HL-60 (cell line): ENCODE results near the gene SARS2.

Source experiments
- GABPA ChIP-seq: IDR thresholded peaks from 2 replicates; pipeline ENCODE4 v1.6.1; 2012; ENCODE audit warnings: low read depth
- POLR2AphosphoS5 ChIP-seq: IDR thresholded peaks from 2 replicates; pipeline ENCODE4 v1.6.1; 2012; ENCODE audit warnings: low read depth
- TF ChIP-seq, protein P1 (sequence below): IDR thresholded peaks from one replicate; pipeline ENCODE4 v1.5.1; 2011; ENCODE audit warnings: low read length, control low read depth, inconsistent platforms; ENCODE audit not compliant: insufficient read depth

GRCh38 chr19:38974624-38975213, 44.2 kb upstream of the SARS2 start:
- TF ChIP-seq, protein P1, sequence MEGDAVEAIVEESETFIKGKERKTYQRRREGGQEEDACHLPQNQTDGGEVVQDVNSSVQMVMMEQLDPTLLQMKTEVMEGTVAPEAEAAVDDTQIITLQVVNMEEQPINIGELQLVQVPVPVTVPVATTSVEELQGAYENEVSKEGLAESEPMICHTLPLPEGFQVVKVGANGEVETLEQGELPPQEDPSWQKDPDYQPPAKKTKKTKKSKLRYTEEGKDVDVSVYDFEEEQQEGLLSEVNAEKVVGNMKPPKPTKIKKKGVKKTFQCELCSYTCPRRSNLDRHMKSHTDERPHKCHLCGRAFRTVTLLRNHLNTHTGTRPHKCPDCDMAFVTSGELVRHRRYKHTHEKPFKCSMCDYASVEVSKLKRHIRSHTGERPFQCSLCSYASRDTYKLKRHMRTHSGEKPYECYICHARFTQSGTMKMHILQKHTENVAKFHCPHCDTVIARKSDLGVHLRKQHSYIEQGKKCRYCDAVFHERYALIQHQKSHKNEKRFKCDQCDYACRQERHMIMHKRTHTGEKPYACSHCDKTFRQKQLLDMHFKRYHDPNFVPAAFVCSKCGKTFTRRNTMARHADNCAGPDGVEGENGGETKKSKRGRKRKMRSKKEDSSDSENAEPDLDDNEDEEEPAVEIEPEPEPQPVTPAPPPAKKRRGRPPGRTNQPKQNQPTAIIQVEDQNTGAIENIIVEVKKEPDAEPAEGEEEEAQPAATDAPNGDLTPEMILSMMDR: no peak
- TF ChIP-seq POLR2AphosphoS5 (no peak), GABPA (no peak)
